BLaER1 treated with 17β-estradiol and CSF1 and Interleukin-3, amounts not matched to agents 10 nM and 100 nM (cell line): ENCODE measurements around the gene MYL7.

Source experiments
- H3K27ac ChIP-seq, 11 experiments: shearing (Covaris generic); formaldehyde crosslinking; 2 replicates each; pipeline ENCODE4 v1.8.1; 2022
- H3K27me3 ChIP-seq, 11 experiments: shearing (Covaris generic); formaldehyde crosslinking; 2 replicates each; pipeline ENCODE4 v1.8.1; 2022
- H3K36me3 ChIP-seq, 11 experiments: shearing (Covaris generic); formaldehyde crosslinking; 2 replicates each; pipeline ENCODE4 v1.8.1; 2022
- H3K4me1 ChIP-seq, 10 experiments: shearing (Covaris generic); formaldehyde crosslinking; 2 replicates each; pipeline ENCODE4 v1.8.1; 2022
- H3K4me2 ChIP-seq, 11 experiments: shearing (Covaris generic); formaldehyde crosslinking; 2 replicates each; pipeline ENCODE4 v1.8.1; 2022
- H3K4me3 ChIP-seq, 10 experiments: shearing (Covaris generic); formaldehyde crosslinking; 2 replicates each; pipeline ENCODE4 v1.8.1; 2022
- H3K9ac ChIP-seq, 11 experiments: shearing (Covaris generic); formaldehyde crosslinking; 2 replicates each; pipeline ENCODE4 v1.8.1; 2022
- H3K9me3 ChIP-seq, 11 experiments: shearing (Covaris generic); formaldehyde crosslinking; replicated peaks in 1 of 11; 2 replicates each; pipeline ENCODE4 v1.8.1; 2022
- H4K20me1 ChIP-seq, 11 experiments: shearing (Covaris generic); formaldehyde crosslinking; 2 replicates each; pipeline ENCODE4 v1.8.1; 2022
- Cebpa-rat ChIP-seq, 11 experiments: shearing (Covaris generic); IDR thresholded peaks; 2 replicates each; pipeline ENCODE4 v1.8.1; 2022

The MYL7 gene

DNA sequence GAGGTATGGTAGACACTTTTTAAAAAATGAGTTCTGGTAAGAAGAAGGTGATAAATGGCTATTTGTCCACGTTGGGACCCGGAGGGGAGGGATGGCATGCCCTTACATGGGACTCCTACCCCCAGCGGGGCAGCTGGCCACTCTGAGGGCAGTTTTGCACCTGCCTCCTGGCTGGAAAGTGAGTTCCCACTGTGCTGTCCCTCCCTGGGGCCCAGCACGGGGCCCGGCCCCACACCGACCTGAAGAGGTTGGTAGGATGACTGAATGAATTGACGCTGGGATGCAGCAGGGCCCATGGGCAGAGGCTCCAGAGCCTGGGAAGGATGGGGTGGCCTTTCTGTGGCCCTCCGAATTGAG is 37.6 kb downstream of the MYL7 start:
- TF ChIP-seq Cebpa-rat (IDR thresholded peaks at IDR 0.05), result no peak

DNA sequence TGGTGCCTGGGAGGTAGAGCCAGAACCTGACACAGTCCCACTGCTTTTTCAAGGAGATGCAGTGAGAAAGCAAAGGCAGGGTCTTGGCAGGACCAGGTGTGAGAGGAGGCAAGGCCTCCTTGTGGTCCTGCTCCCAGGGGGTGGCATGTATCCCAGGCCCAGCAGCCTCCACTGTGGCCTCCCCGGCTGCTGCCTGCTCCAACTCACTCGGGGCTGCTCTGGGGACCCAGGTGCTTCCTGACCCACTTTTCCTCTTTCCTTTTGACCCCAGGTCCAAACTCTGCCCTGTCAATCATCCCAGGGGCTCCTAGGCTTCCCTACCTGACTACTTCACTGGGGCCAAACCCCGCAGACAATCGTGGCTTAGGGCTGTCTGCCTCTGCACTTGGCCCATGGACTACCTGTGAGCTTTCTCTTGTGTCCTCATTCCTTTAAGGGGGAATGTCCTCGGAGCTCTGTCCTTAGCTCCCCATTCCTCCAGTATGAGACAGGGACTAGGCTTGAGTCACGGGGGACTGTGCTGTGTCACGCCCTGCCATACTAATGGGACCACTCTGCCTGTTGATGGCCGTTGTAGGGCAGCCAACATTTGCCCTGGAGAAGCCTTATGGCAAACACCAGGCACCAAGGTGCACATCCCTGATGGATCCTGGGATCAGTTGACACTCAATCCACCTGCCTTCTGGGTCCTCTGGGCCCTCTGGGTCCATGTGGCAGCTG is 38.1 kb downstream of the MYL7 start:
- Histone ChIP-seq H3K9me3 (no peaks in the 10 kb centered on the region), H3K27ac (peak overlapping the region in 8 of 11 experiments; percentile 84 to 97 (median 91); a peak in 14 of 22 replicates), H3K9ac (peak overlapping the region in 8 of 11 experiments; percentile 1 to 89 (median 80); a peak in 12 of 22 replicates), H3K4me1 (peaks cover 73 to 92% (median 88%) of the 10 kb centered on the region in 10 experiments), H3K36me3 (peaks cover 4 to 23% (median 21%) of the 10 kb centered on the region in 11 experiments; a peak in 19 of 22 replicates), H3K4me3 (peak overlapping the region in 5 of 10 experiments; percentile 72 to 84 (median 76); a peak in 9 of 20 replicates), H4K20me1 (peaks cover 0 to 35% (median 32%) of the 10 kb centered on the region in 11 experiments; a peak in 18 of 22 replicates), H3K4me2 (peak overlapping the region; percentile 81 to 97 (median 91)), H3K27me3 (no peaks in the 10 kb centered on the region; a peak in 1 of 22 replicates)
- TF ChIP-seq Cebpa-rat (IDR thresholded peaks at IDR 0.05), result no peak

More for the DNA sequence above, 37.6 kb downstream of the MYL7 start:
- peaks cover 4 to 28% (median 26%) of the 10 kb centered on the region in 11 experiments; a peak in 19 of 22 replicates for H3K36me3 ChIP-seq
- no peaks in the 10 kb centered on the region; a peak in 1 of 22 replicates for H3K27me3 ChIP-seq
- peaks cover 0 to 40% (median 38%) of the 10 kb centered on the region in 11 experiments; a peak in 18 of 22 replicates for H4K20me1 ChIP-seq
- no peaks in the 10 kb centered on the region for H3K9me3 ChIP-seq
- H3K4me3 ChIP-seq, result peak overlapping the region in 9 of 10 experiments; percentile 27 to 84 (median 73); a peak in 16 of 20 replicates
- H3K4me1 ChIP-seq, result peaks cover 67 to 91% (median 83%) of the 10 kb centered on the region in 10 experiments
- peak overlapping the region in 9 of 11 experiments; percentile 25 to 97 (median 91); a peak in 17 of 22 replicates for H3K27ac ChIP-seq
- peak overlapping the region; percentile 81 to 97 (median 91) for H3K4me2 ChIP-seq
- peak overlapping the region in 10 of 11 experiments; percentile 32 to 89 (median 82); a peak in 18 of 22 replicates for H3K9ac ChIP-seq

DNA sequence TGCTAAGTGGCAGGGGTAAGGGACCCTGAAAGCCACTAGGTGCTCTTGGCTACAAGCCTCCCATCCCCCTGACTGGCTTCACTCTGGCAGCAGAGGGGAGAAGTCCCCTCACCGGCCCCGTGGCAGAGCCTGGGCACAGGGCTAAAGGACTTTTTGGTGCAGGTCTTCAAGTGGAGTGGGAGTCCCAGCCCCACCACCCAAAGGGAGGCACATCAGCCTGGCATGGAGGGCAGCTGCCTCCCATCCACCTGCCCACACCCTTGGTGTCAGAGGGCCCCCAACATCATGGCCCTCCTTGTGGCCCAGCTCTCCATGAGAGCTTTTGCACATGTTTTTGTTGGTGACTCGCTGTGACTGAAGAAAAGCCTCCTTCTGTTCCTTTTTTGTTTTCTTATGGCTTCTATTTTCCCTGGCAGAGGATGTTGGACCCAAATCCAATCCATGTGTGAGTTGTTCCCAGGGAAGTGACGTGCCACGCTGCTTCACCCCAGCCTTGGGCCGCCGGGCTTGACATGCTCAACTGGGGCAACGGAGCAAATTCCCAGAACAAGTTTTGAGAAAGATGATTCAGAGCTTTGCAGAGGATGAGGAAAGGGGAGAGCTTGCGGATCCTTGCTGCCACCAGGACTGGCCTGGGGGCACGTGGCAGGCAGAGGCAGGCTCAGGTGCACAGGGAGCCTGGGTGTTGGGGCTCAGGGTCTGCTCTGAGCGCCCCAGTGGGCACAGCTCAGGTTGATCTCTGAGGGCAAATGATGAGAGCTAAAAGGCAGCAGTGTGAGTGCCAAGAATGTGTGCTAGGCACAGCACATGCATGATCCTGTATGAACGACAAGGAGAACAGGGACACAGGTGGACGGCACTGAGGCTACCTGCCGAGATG is 38.9 kb downstream of the MYL7 start:
- H3K4me3 ChIP-seq, result peak overlapping the region in 3 of 10 experiments; percentile 3 to 84 (median 76); a peak in 4 of 20 replicates
- H3K27ac ChIP-seq, result peak overlapping the region in 9 of 11 experiments; percentile 84 to 97 (median 91); a peak in 18 of 22 replicates
- H3K9me3 ChIP-seq, result no peaks in the 10 kb centered on the region
- H3K9ac ChIP-seq, result peak overlapping the region in 9 of 11 experiments; percentile 1 to 89 (median 79); a peak in 12 of 22 replicates
- no peaks in the 10 kb centered on the region; a peak in 1 of 22 replicates for H3K27me3 ChIP-seq
- peaks cover 0 to 27% (median 24%) of the 10 kb centered on the region in 11 experiments; a peak in 18 of 22 replicates for H4K20me1 ChIP-seq
- H3K36me3 ChIP-seq, result peaks cover 0 to 15% (median 13%) of the 10 kb centered on the region in 11 experiments; a peak in 18 of 22 replicates
- TF ChIP-seq Cebpa-rat (IDR thresholded peaks at IDR 0.05), result no peak
- H3K4me1 ChIP-seq, result peaks cover 81 to 93% (median 90%) of the 10 kb centered on the region in 10 experiments
- peak overlapping the region; percentile 81 to 97 (median 91) for H3K4me2 ChIP-seq

DNA sequence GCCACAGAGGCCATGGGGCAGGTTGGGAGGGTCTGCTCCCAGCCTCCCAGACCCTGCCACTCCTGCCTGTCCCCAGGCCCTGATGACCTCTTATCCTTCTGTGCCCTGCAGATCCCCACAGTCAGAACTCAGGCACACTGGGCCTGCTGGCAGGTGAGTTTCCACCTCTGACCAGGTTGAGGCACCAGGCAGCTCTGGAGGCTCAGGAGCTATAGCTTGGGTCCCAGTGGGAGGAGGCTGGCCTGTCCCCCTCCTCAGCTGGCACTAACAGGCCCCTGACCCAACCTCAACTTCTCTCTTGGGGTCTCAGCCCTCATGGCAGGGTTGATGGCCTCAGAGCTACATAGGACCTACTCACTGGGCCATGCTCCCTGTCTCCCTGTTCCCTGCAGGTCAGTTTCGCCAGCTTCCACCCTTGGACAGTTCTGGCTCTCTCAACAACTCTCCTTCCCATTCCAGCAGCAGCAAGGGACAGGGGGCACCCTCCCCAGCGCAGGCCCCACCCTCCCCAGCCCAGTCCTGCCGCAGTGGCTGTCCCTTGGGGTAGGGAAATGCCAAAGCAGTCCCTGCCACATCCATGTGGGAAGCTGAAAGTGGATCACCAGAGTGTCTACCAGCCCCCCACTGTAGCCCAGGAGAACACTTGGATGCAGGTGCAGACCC is 39.7 kb downstream of the MYL7 start:
- peak overlapping the region in 5 of 10 experiments; percentile 3 to 50 (median 17); a peak in 5 of 20 replicates for H3K4me3 ChIP-seq
- peaks cover 0 to 19% (median 16%) of the 10 kb centered on the region in 11 experiments; a peak in 18 of 22 replicates for H4K20me1 ChIP-seq
- H3K27me3 ChIP-seq, result no peaks in the 10 kb centered on the region; a peak in 1 of 22 replicates
- peaks cover 0 to 7% (median 5%) of the 10 kb centered on the region in 11 experiments; a peak in 11 of 22 replicates for H3K36me3 ChIP-seq
- no peak for TF ChIP-seq Cebpa-rat (IDR thresholded peaks at IDR 0.05)
- peak overlapping the region; percentile 53 to 89 (median 73); a peak in 21 of 22 replicates for H3K9ac ChIP-seq
- H3K9me3 ChIP-seq, result no peaks in the 10 kb centered on the region
- peak overlapping the region; percentile 77 to 97 (median 89) for H3K27ac ChIP-seq
- H3K4me1 ChIP-seq, result peaks cover 86 to 93% (median 90%) of the 10 kb centered on the region in 10 experiments
- peak overlapping the region; percentile 81 to 97 (median 91) for H3K4me2 ChIP-seq

DNA sequence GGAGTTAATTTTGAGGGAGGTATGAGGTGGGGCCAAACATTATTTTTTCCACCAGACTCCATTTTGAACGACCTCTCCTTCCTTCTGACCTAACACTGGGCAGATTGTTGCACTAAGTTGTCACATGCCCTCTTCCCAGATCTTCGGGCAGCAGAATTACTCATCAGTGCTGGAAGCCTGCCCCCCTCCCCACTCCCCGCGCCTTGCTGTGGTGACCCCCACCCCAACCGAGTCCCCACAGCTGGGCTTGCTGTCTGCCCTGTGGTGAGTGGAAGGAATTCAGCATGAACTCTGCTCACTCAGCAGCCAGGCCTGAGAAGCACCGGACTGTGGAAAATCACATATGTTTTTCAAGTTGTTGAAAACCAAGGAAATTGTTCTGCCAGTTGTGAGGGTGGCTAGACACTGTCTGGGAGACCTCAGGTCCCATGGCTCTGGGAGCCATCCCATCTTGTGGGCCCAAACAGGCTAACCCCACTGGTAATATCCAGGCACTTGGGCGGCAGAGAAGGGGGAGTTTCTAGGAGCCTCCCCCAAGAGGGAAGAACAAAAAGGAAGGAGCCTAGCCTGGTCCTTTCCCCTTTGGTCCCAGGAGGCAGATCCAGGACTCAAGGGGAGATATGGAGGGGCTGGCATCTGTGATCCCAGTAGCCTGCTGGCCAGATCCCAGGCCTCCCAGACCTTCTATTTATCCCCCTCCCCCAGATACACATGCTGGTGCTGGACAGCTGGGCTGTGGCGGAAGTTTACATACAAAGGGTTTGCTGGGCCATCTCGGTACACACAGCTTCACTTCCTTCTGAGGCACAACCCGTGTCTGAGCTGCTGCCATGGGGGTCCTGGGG is 40.5 kb downstream of the MYL7 start:
- H4K20me1 ChIP-seq, result peaks cover 0 to 12% (median 9%) of the 10 kb centered on the region in 11 experiments; a peak in 17 of 22 replicates
- no peaks in the 10 kb centered on the region for H3K36me3 ChIP-seq
- peak overlapping the region; percentile 77 to 97 (median 89) for H3K27ac ChIP-seq
- H3K4me2 ChIP-seq, result peak overlapping the region; percentile 81 to 97 (median 91)
- peaks cover 83 to 92% (median 90%) of the 10 kb centered on the region in 10 experiments for H3K4me1 ChIP-seq
- H3K9me3 ChIP-seq, result no peaks in the 10 kb centered on the region
- peak overlapping the region; percentile 53 to 89 (median 73); a peak in 21 of 22 replicates for H3K9ac ChIP-seq
- peak overlapping the region in 5 of 10 experiments; percentile 3 to 50 (median 17); a peak in 5 of 20 replicates for H3K4me3 ChIP-seq
- H3K27me3 ChIP-seq, result no peaks in the 10 kb centered on the region; a peak in 1 of 22 replicates
- TF ChIP-seq Cebpa-rat (IDR thresholded peaks at IDR 0.05), result no peak

DNA sequence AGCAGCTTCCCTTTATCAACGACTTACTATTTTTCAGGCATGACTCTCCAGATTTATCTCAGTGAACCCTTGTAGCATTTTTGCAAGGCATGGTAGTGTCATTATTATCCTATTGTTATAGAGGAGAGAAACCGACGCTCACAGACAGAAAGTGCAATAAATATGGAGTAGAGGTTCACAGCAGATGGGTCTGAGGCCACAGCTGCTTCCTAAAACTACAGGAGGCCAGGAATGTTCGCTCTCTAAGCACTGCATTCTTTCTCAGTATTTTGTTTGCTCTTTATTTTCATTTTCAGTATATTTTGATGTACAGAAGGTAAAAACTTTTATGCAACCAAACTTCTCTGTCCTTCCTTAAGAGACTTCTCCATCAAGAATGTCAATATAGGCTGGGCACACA is 41.5 kb downstream of the MYL7 start:
- Histone ChIP-seq H3K27me3 (no peaks in the 10 kb centered on the region; a peak in 1 of 22 replicates), H3K4me1 (peaks cover 84 to 93% (median 92%) of the 10 kb centered on the region in 10 experiments), H3K4me2 (peak overlapping the region; percentile 81 to 97 (median 91)), H3K9ac (peak overlapping the region in 10 of 11 experiments; percentile 64 to 89 (median 74); a peak in 17 of 22 replicates), H4K20me1 (peaks cover 0 to 2% (median 0%) of the 10 kb centered on the region in 11 experiments; a peak in 4 of 22 replicates), H3K4me3 (no peak overlapping the region), H3K9me3 (no peaks in the 10 kb centered on the region), H3K36me3 (no peaks in the 10 kb centered on the region), H3K27ac (peak overlapping the region; percentile 77 to 97 (median 89); a peak in 21 of 22 replicates)
- TF ChIP-seq Cebpa-rat (IDR thresholded peaks at IDR 0.05), result no peak
